ENCODE data around the gene PELI1.

DNA sequence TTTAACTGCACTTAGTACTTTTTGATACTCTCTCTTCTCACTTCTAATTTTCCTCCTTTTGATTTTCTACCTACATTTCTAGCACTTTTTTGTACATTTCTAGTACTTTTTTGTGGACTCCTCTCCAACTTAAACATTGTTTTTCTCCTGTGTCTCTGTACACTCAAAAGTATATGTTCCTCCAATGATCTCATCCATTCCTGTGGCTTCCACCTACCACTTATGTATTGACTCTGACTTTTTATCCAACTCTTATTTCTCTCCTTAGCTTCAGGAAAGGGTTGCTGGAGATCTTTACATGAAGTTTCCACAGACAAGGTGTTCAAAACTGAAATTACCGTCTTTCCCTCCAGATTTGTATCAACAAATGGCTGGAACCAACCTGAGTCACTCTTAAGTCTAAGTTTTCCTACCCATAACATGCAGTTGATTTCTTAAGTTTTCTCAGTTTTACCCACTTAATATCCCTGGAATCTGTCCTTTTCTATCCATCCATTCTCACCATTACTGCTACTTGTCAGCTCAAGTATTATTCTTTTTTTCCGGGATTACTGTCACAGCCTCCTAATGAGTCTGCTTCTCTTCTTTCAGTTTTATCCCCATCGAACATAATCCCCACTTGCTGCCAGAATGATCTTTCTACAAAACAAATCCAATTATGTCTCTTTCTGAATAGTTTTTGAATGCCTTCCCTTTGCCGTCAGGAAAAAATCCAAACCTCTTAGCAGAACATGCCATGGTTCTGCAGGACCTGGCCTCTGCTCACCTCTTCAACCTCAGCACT, 22.6 kb upstream of the PELI1 start:
- TF ChIP-seq, protein P1, sequence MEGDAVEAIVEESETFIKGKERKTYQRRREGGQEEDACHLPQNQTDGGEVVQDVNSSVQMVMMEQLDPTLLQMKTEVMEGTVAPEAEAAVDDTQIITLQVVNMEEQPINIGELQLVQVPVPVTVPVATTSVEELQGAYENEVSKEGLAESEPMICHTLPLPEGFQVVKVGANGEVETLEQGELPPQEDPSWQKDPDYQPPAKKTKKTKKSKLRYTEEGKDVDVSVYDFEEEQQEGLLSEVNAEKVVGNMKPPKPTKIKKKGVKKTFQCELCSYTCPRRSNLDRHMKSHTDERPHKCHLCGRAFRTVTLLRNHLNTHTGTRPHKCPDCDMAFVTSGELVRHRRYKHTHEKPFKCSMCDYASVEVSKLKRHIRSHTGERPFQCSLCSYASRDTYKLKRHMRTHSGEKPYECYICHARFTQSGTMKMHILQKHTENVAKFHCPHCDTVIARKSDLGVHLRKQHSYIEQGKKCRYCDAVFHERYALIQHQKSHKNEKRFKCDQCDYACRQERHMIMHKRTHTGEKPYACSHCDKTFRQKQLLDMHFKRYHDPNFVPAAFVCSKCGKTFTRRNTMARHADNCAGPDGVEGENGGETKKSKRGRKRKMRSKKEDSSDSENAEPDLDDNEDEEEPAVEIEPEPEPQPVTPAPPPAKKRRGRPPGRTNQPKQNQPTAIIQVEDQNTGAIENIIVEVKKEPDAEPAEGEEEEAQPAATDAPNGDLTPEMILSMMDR (IDR thresholded peaks at IDR 0.05): no peak
- TF ChIP-seq POLR2A (IDR thresholded peaks at IDR 0.05): no peak

Data from body of pancreas (tissue), 4 donors.